ENCODE data around the gene FNDC5. TPM values are rescaled to one million over a fixed set of nuclear protein-coding genes. Genes with fewer than 3 reads are reported as not detected.

FNDC5 gene
- total and polyA plus RNA-seq, 9 of the 15 experiments (the other 6 are each of a cell fraction or from before 2014, with no cell fraction given): 0.06 to 2.1 (median 0.22) TPM

- Histone ChIP-seq H3K36me3 (ENCODE audit: control insufficient read depth, insufficient read depth, low read length) (peaks cover 94% of the 10 kb centered on the region), H3K9ac (ENCODE audit: insufficient read depth in 1 of 2, low read depth in 2 of 2, low read length in 2 of 2) (no peak overlapping the region), H3K4me2 (ENCODE audit: insufficient read depth, low read length) (no peak overlapping the region), H3K27ac (ENCODE audit: extremely low read depth, low read depth, low read length) (no peak overlapping the region), H3K4me3 (no peak overlapping the region), H3K27me3 (ENCODE audit: control insufficient read depth in 2 of 2, insufficient read depth in 2 of 2, low read length in 2 of 2) (no peaks in the 10 kb centered on the region), H3K9me1 (ENCODE audit: control insufficient read depth, insufficient read depth, low read length) (no peaks in the 10 kb centered on the region), H2AFZ (ENCODE audit: low read depth, low read length) (no peak overlapping the region), H3K4me1 (replicated peaks in 1 of 2; ENCODE audit: control insufficient read depth in 2 of 2, insufficient read depth in 2 of 2, low read length in 2 of 2) (no peaks in the 10 kb centered on the region), H3K79me2 (ENCODE audit: control insufficient read depth, insufficient read depth, low read length) (0 out of 3 replicates have a peak, but pooled peaks cover 3% of the 10 kb centered on the region), H4K20me1 (replicated peaks; ENCODE audit: control insufficient read depth, insufficient read depth, low read length) (no peaks in the 10 kb centered on the region), H3K9me3 (replicated peaks; ENCODE audit: control insufficient read depth, insufficient read depth, low read depth, low read length) (no peaks in the 10 kb centered on the region)
- TF ChIP-seq KHSRP (IDR thresholded peaks at IDR 0.05): no peak
- TF ChIP-seq BCOR (IDR thresholded peaks at IDR 0.05): no peak
- TF ChIP-seq TOE1 (IDR thresholded peaks at IDR 0.05; ENCODE audit: borderline replicate concordance): no peak
- no peak for TF ChIP-seq TOE1 (CRISPR knock-in tag; IDR thresholded peaks at IDR 0.05; ENCODE audit: borderline replicate concordance, low read depth)
- no peak for TF ChIP-seq ZNF79 (CRISPR knock-in tag; IDR thresholded peaks at IDR 0.05; ENCODE audit: low read depth)
- TF ChIP-seq YBX1 (IDR thresholded peaks at IDR 0.05): no peak
- TF ChIP-seq, protein P1, sequence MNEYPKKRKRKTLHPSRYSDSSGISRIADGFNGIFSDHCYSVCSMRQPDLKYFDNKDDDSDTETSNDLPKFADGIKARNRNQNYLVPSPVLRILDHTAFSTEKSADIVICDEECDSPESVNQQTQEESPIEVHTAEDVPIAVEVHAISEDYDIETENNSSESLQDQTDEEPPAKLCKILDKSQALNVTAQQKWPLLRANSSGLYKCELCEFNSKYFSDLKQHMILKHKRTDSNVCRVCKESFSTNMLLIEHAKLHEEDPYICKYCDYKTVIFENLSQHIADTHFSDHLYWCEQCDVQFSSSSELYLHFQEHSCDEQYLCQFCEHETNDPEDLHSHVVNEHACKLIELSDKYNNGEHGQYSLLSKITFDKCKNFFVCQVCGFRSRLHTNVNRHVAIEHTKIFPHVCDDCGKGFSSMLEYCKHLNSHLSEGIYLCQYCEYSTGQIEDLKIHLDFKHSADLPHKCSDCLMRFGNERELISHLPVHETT (CRISPR knock-in tag; conservative IDR thresholded peaks at IDR 0.05 in 1 of 2, IDR thresholded peaks at IDR 0.05 in 1 of 2): no peak
- FAIRE-seq (no peak), ATAC-seq (no peak), DNase-seq (ENCODE audit: extremely low read depth in 1 of 4, low spot score in 3 of 4) (no peak)
- ChIA-PET CTCF (ENCODE audit: low intra/inter-chr PET ratio) (interaction anchor here (0.6 kb wide), 1 partner anchor 40 kb away, joined by 3 read pairs; no protein-coding TSS in a partner anchor), POLR2A (interaction anchor here (0.8 to 1.5 kb wide), 2 partner anchors 15 to 23 kb away, joined by 3 read pairs; no protein-coding TSS in a partner anchor)
- WGBS (ENCODE audit: insufficient coverage, low coverage, missing lambda C conversion rate): 77% methylated on average over 6 of the region's 6 CpGs
- intact Hi-C loops (cut with micrococcal nuclease): no loop called here
- no TSS peak for BruUV-seq (replicated peaks)
- in situ Hi-C loops (cut with MboI): no loop called here
Measured at GRCh38 chr1:32830092-32830852, 40.4 kb downstream of the FNDC5 start.

All from K562 (cell line).